COLO668 (cell line): Measurements from ENCODE around the gene PRKACB.

ENCODE experiments used
- DNase-seq: peaks from one replicate; lab custom pipeline; 2025; ENCODE audit not compliant: unreplicated experiment; lab: John Stamatoyannopoulos, UW

The PRKACB gene

GRCh38 chr1:84155517-84155916, 11.4 kb downstream of the PRKACB start:
- no peak for DNase-seq

DNA sequence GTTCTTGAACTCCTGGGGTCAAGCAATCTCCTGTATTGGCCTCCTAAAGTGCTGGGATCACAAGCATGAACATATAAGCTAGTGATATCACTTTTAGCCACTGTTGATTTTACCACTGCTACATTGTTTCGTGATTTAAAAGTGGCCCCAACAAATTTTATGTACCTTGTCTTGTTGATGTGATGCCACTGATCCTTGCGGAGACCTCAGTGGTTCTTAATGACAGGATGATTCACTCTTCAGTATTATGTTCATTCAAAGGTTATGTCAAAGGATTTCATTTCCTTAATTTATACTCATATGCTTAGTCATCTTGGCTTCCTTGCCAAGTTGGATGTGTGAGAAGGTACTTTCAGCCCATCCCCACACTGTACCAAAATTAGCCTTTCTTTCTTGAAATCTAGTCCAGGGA, 12.1 kb downstream of the PRKACB start:
- no peak for DNase-seq

- DNase-seq, result no peak
Measured at GRCh38 chr1:84159533-84160240, 15.6 kb downstream of the PRKACB start.

GRCh38 chr1:84162295-84162694, 18.2 kb downstream of the PRKACB start:
- no peak for DNase-seq

GRCh38 chr1:84163123-84163931, 19.3 kb downstream of the PRKACB start:
- no peak for DNase-seq

DNA sequence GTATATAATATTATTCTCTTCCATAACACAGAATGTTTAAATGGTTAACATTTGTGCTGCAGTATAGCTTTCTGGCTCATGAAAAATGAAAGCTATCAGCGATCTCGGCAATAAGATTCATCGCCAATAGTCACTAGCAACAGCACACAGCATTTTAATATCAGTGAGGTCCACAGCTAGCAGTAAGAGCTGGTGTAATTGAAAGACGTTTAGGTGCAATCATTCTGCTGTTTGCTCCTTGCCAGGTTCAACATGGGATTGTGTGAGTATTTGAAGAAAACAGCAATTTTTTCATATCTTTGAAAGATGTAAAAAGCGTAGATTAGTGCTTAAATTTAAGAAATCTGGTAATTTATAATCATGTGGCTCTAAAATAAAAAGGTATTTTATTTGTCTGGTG, 20.1 kb downstream of the PRKACB start:
- DNase-seq, result no peak

- no peak for DNase-seq
Measured at GRCh38 chr1:84164567-84165021, 20.5 kb downstream of the PRKACB start.

- no peak for DNase-seq
Measured at GRCh38 chr1:84165601-84166000, 21.5 kb downstream of the PRKACB start.

DNA sequence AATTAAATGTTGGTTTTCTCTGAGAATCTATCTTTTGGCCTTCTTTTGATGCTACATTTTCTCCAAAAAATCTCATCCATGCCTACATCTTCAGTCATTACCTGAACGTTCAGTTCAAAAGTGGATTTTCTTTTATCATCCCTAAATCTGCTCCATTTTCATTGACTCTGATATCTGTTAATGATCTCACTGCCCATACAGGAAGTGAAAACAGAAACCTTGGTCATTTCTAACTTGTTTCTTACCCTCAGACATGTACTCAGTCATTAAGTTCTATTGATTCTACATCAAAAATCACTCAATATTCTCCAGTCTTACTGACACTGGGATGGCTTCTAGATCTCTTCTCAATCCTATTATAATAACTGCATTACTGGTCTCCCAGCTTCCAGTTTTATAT, 22.7 kb downstream of the PRKACB start:
- DNase-seq, result no peak

GRCh38 chr1:84168783-84169182, 24.7 kb downstream of the PRKACB start:
- DNase-seq, result no peak

- no peak for DNase-seq
Measured at GRCh38 chr1:84170171-84170570, 26.1 kb downstream of the PRKACB start.

DNA sequence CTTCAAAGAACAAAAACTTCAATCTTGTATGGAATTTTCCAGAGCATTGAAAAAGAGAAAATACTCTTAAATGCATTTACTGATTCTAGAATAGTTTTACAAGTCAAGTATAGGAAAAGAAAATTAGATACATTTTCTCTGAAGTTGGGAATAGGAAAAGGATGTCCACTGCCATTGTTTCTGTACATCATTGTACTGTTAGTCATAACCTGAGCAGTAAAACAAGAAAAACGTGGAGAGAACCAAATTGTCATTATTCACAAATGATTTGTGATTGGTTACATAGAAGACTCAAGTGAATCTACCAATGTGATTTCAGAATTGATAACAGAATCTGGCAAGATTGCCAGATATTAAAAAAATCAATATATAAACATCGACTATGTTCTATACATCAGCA, 27.4 kb downstream of the PRKACB start:
- DNase-seq, result no peak

DNA sequence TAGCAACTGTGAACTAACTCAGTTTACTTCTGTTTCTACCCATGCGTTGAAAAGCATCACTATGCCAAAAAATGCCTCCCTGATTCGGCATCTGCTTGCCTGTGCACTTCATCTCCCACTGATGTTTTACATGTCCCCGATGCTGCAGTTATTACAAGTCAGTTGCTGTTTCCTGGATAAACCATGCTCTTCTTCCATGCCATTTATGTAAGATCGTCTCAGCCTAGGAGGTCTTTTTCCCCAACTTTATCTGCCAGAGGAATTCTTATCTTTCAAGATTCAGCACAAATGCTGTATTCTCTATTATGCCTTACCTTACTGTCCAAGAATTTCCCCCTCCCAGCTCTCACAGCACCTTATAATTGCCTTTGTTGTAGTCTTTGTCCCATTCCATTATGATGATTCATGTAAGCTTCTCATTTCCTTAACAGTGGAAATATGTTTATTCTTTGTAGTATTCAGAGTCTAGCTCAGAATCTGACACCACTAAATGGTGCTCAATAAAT, 30.0 kb downstream of the PRKACB start:
- no peak for DNase-seq

DNA sequence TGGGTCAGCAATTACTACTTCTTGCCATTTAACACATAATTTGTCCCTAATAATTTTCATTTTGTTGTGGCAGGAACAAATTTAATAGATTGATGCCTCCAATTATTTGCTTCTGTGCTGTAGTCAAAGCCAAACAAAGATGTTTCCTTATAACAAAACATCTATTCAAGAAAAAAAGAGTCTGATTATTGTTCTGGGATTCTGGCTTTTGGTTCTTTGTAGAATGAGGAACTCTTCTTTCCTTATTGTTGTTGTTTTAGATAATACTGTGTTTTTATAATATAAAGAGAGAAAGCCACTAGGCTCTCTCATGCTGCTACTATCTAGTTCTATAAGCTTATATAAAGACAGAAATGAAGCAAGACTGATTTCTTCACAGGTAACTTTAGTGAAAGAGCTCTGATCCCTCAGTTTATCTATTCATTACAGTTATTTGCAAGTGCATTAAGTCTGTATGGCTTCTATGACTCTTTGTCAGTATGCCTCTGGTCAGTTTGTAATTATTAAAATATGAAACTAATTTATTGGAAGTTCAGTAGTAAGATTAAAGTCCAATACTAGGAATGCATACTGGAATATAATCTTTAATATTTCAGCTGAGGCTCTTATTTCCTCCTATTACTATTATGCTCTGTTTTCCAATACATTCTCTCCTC, 37.4 kb downstream of the PRKACB start:
- no peak for DNase-seq

DNA sequence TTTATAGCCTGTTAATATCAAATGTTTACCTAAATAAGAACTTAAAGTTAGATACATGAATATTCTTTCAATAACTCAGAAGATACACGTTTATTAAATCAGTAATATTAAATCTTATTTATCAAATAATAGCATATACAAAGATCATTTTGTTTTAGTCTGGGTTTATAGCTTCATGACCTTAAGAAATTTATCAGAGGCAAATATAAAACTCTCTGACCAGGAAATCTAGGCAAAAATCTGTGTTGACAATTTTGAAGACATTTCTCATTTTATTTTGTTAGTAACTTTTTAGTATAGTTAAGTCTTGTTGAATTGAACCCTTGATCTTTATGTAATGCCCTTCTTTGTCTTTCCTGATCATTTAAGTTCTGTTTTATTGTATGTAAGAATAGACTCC, 46.4 kb downstream of the PRKACB start:
- DNase-seq, result no peak

DNA sequence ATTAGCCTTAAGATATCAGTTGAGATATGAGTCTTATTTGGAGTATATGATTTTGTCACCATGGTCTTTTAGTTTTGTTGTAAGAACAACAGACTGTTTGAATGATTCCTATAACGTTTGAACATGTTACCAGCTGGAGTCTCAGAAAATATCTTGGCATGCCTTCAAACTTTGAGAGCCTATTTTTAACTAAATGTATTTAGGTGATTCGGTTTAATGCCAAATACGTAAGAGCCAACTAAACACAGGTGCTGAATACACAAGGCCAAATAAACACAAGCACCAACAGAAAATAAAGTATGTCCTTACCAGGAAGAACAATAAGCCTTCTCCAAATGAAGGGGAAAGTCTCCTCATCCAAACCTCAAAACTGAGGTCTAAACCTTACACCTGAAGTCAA, 48.6 kb downstream of the PRKACB start:
- DNase-seq, result no peak

- no peak for DNase-seq
Measured at GRCh38 chr1:84198832-84199231, 54.8 kb downstream of the PRKACB start.

- DNase-seq, result no peak
Measured at GRCh38 chr1:84199257-84199656, 55.2 kb downstream of the PRKACB start.

DNA sequence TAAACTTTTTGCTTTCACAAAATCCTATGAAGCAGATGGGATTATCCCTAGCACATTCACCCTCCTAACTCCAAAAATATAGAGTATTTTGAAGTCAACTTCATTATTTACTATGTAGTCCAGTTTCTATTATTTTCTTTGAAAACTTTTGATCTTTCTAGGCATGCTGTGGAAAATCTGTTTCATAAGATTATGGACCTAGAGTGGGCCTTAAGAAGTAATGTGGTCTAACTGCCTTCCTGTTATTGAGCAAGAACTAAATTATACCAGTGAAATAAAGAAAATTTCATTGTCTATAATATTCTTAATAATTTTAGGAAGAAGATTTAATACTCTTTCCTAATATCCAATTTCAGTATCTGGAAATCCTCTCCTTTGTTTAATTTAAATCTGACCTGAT, 58.1 kb downstream of the PRKACB start:
- DNase-seq, result no peak

DNA sequence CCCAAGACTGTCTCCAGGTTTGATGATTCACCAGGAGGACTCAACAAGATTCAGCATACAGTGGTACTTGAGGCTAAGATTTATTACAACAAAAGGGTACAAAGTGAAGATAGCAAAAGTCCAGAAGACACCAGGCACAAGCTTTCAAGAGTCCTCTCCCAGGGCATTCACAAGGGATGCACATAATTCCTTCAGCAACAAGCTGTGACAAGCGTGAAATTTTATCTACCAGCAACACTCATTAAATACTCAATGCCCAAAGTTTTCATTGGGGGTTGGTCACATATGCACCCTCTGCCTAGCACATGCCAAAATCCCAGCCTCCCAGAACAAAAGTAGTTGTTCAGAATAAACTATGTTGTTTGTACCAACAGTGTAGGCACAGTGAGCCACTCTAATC, 62.3 kb downstream of the PRKACB start:
- DNase-seq, result no peak

DNA sequence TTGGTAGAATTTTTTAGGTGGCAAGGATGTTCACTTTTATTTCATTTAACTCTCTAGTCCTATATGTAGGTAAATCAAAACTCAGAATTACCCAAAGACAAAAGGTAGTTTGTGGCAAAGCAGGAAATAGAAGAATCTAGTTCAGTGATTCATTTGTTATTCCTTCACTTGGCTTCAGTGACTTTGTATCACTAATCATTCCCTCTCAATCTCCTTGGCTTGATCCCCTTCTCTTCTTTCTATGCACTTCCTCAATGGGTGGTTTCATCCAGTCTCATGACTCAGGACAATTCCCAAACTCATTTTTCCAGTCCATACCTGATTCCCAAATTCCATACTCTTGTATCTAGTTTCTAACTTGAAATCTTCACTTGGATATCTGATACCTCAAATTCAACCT, 64.9 kb downstream of the PRKACB start:
- no peak for DNase-seq
